ENCODE data around the gene FOSB.

The FOSB gene

DNA sequence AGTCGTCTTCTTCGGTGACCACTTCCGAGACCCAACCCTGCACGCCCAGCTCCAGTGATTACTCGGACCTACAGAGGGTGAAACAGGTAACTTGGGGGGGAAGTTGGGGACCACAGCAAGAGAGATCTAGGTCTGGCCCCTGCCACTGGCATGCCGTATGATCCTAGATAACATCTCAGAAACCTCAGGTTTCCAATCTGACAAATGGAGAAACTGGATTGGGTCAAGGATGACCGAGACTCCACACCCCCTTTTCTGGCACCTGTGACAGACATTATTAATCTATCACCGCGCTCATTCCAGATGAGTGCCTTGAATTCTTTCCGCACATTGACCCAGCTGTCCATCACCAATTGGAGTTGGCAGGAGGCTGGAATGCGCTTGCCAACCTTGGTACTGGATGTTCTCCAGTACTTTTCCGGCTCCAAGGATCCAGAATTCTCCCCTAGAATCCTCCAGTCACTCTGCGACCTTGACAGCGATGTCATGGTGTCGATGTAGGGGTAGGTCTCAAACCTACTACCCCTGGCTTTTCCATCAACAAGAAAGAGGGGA lies 56.9 kb downstream of the FOSB start:
- DNase-seq (ENCODE audit: low read depth in 2 of 2): no peak

All from stimulated activated CD8-positive, alpha-beta memory T cell treated with anti-CD3 and anti-CD28 coated beads, Interleukin-15, amount 100 ng/mL, for 48 hours (primary cell).